ENCODE measurements around the gene FBLN2.

- TF ChIP-seq REST (IDR thresholded peaks at IDR 0.05) = no peak
- TF ChIP-seq RAD21 (conservative IDR thresholded peaks at IDR 0.05 in 1 of 2, IDR thresholded peaks at IDR 0.05 in 1 of 2) = no peak
These were observed 47.7 kb downstream of the FBLN2 start for GRCh38 chr3:13596426-13597205.

All from A549 (cell line).